Measurements from ENCODE around the gene PRR23A.
"Not testable (repeated sequence)": the region's sequence is repeated elsewhere in the genome, so short reads cannot be mapped to it uniquely, and the experiment has no call there.

The PRR23A gene

GRCh38 chr3:139006051-139006716 is at the start of gene PRR23A:
TSS of gene PRR23A (minus strand) at chr3:139006268. CDS start at chr3:139006268, 0 bp downstream.
- FAIRE-seq: no peak

GRCh38 chr3:139052802-139053600 is 46.9 kb upstream of the PRR23A start:
- no peak for FAIRE-seq

- no peak for FAIRE-seq
Observed at GRCh38 chr3:139044366-139045210, 38.5 kb upstream of the PRR23A start, which contains the start of gene PRR23C. TSS of gene PRR23C (minus strand) at chr3:139044892. CDS start at chr3:139044620, 272 bp downstream.

- FAIRE-seq: no peak
Observed at GRCh38 chr3:139043554-139044365, 37.7 kb upstream of the PRR23A start.

GRCh38 chr3:139037478-139037877 is 31.4 kb upstream of the PRR23A start:
- FAIRE-seq: no peak

GRCh38 chr3:139032326-139033002 is 26.4 kb upstream of the PRR23A start:
- FAIRE-seq: no peak

- not testable (repeated sequence) for FAIRE-seq
Observed at GRCh38 chr3:139030576-139030975, 24.5 kb upstream of the PRR23A start.

- no peak for FAIRE-seq
Observed at GRCh38 chr3:139024968-139025367, 18.9 kb upstream of the PRR23A start.

- no peak for FAIRE-seq
Observed at GRCh38 chr3:139020868-139021234, 14.8 kb upstream of the PRR23A start, which contains the start of gene PRR23B. TSS of gene PRR23B (minus strand) at chr3:139020926. CDS start at chr3:139020661, 265 bp downstream.

- FAIRE-seq: no peak
Observed at GRCh38 chr3:139020036-139020867, 14.2 kb upstream of the PRR23A start.

- no peak for FAIRE-seq
Observed at GRCh38 chr3:139016430-139017048, 10.5 kb upstream of the PRR23A start.

- FAIRE-seq: no peak
Observed at GRCh38 chr3:139005356-139005993, 593 bp downstream of the PRR23A start.

GRCh38 chr3:138995706-138996105 is 10.4 kb downstream of the PRR23A start:
- no peak for FAIRE-seq

GRCh38 chr3:138987181-138987580 is 18.9 kb downstream of the PRR23A start:
- no peak for FAIRE-seq

- FAIRE-seq: no peak
Observed at GRCh38 chr3:138985932-138986331, 20.1 kb downstream of the PRR23A start.

GRCh38 chr3:138984816-138985215 is 21.3 kb downstream of the PRR23A start:
- no peak for FAIRE-seq

GRCh38 chr3:138976047-138976446 is 30.0 kb downstream of the PRR23A start:
- FAIRE-seq: no peak

- FAIRE-seq: no peak
Observed at GRCh38 chr3:138975351-138975750, 30.7 kb downstream of the PRR23A start.

GRCh38 chr3:138974462-138974861 is 31.6 kb downstream of the PRR23A start:
- no peak for FAIRE-seq

- no peak for FAIRE-seq
Observed at GRCh38 chr3:138972941-138973340, 33.1 kb downstream of the PRR23A start.

All from G401.6 (cell line).